SH-SY5Y (cell line): ENCODE measurements around the gene ATG10.

Experiments
- GATA2 ChIP-seq: IDR thresholded peaks from 2 replicates; pipeline ENCODE4 v1.6.1; 2011; ENCODE audit warnings: mild to moderate bottlenecking, low read depth, low read length
- GATA3 ChIP-seq: IDR thresholded peaks from 2 replicates; pipeline ENCODE4 v1.6.1; 2011; ENCODE audit warnings: low read depth, mild to moderate bottlenecking, low read length, moderate library complexity

DNA sequence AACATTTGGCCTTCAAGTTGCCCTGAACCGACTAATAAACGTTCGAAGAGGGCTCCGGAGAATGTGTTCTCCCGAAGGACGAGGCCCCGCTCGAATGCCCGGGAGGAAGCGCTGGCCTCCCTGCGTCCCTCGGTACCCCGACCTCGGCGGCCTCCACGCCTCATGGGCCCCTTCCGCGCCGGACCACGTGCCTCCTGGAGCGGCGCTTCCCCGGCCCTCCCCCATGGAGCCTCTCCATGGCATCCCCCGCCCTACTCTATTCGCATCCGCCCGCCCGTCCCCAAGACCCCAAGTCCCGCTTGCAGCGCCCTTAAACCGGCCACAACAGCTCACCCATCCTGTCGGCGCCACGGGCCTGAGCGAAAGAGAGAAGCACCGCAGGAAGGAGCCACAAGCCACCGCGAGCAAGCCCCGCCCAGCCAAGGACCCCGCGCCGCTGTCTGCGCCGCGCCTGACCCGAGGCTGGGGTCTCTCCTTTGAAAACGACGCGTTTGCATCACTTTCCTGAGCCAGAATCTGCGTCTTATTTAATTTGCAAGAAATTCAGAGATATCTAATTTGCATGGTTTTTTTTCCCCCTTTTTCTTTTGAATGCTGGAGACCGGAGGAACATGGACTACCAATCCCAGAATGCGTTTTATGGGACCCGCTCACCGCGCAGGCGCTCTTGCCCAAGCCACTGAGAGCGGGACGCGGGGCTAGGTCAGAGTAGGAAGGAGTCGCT is 306.3 kb downstream of the ATG10 start, which contains the start of gene RPS23:
- TF ChIP-seq GATA3 (no peak), GATA2 (no peak)
